ENCODE data around the gene PLEKHA7. TPM values are rescaled to one million over a fixed set of nuclear protein-coding genes. Genes with fewer than 3 reads are reported as not detected.
A peak's percentile ranks its signal among the peaks of the same experiment; 100 is the strongest.

Gene PLEKHA7
- total RNA-seq, 1 experiment from 2014 or later, result 7.2 TPM

GRCh38 chr11:16958833-16959232 is 55.4 kb downstream of the PLEKHA7 start (continued):
- no peak for TF ChIP-seq POLR2AphosphoS5 (IDR thresholded peaks at IDR 0.05; ENCODE audit: low read depth, low read length)

GRCh38 chr11:16956538-16957153 is 57.6 kb downstream of the PLEKHA7 start:
- ATAC-seq, result peak; percentile 86
- ChIA-PET RAD21 (ENCODE audit: low non-redundant PET in 1 of 2, low total read pairs in 2 of 2, uncharacterized antibody in 2 of 2, unreplicated experiment in 2 of 2) (no interaction called here), POLR2A (interaction anchor here (0.6 to 1.4 kb wide), 2 partner anchors 33 to 121 kb away, joined by 3 to 4 read pairs; partner anchors contain the start of gene RPS13), CTCF (no interaction called here)
- Histone ChIP-seq H3K4me2 (ENCODE audit: low read length) (peak overlapping the region; percentile 72), H3K4me3 (replicated peaks in 1 of 2; ENCODE audit: low read depth in 1 of 2, low read length in 2 of 2) (peak overlapping the region in 1 of 2 experiments; percentile 26; a peak in 2 of 4 replicates), H3K27ac (ENCODE audit: low read depth, low read length) (0 out of 2 replicates have a peak overlapping the region, but pooled peaks have one; percentile 16), H3K79me2 (ENCODE audit: insufficient read depth, low read length) (no peaks in the 10 kb centered on the region), H3K4me1 (ENCODE audit: control insufficient read depth in 1 of 2, insufficient read depth in 2 of 2, low read length in 2 of 2) (peaks cover 15 to 16% of the 10 kb centered on the region in 2 experiments), H3K27me3 (ENCODE audit: insufficient read depth, low read length) (no peaks in the 10 kb centered on the region), H2AFZ (ENCODE audit: low read depth, low read length, poor library complexity, severe bottlenecking) (peak overlapping the region; percentile 84), H3K36me3 (ENCODE audit: control insufficient read depth in 1 of 2, insufficient read depth in 2 of 2, low read length in 2 of 2) (no peaks in the 10 kb centered on the region), H3K9me3 (ENCODE audit: control insufficient read depth in 1 of 2, insufficient read depth in 1 of 2, low read depth in 1 of 2, low read length in 2 of 2) (no peaks in the 10 kb centered on the region), H3K9ac (ENCODE audit: low read length) (peak overlapping the region; percentile 26), H4K20me1 (ENCODE audit: insufficient read depth) (no peaks in the 10 kb centered on the region), H3K9me2 (ENCODE audit: insufficient read depth) (no peaks in the 10 kb centered on the region)
- no TSS peak for BruUV-seq (replicated peaks)
- intact Hi-C loops (cut with micrococcal nuclease), result no loop called here
- TF ChIP-seq REST (IDR thresholded peaks at IDR 0.05; ENCODE audit: low read depth), result no peak
- TF ChIP-seq MAX (IDR thresholded peaks at IDR 0.05), result no peak
- TF ChIP-seq SP1 (IDR thresholded peaks at IDR 0.05; ENCODE audit: low read depth), result peak; percentile 27; the same call in 1 of the 2 replicates
- TF ChIP-seq ELF1 (IDR thresholded peaks at IDR 0.05; ENCODE audit: borderline replicate concordance, low read depth), result no peak
- TF ChIP-seq CBX3 (IDR thresholded peaks at IDR 0.05; ENCODE audit: low read depth), result peak; percentile 44; the same call in 1 of the 2 replicates
- no peak for TF ChIP-seq ZNF274 (IDR thresholded peaks at IDR 0.05; ENCODE audit: low read depth, low read length)
- no peak for TF ChIP-seq SIN3A (IDR thresholded peaks at IDR 0.05; ENCODE audit: low read depth)
- TF ChIP-seq YY1 (IDR thresholded peaks at IDR 0.05; ENCODE audit: extremely low read depth, insufficient replicate concordance, low read depth, low read length), result no peak
- TF ChIP-seq FOSL1 (IDR thresholded peaks at IDR 0.05; ENCODE audit: low read depth), result peak; percentile 47
- TF ChIP-seq JUND (IDR thresholded peaks at IDR 0.05), result peak; percentile 29; the same call in 1 of the 2 replicates
- DNase-seq (ENCODE audit: low read depth, low spot score), result peak; percentile 21
